ENCODE results near the gene MYRF.

DNA sequence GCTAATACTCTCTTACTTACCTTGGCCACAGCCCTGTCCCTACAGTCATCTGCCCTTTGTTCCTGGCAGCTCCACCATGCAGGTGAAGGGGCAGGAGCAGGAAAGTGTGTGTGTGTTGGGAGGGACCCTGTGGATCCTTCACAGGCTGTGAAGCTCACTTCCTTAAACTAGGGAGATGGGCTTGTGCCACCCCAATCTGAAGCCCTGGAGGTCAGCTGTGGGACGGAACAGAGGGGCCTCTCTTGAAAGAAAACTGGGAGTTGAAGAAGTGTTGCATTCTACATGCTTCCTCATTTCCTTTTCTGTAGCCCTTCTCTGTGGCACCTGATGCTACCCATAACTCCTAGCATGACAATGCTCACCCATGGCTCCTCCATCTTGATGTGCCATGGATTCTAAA lies 52.7 kb downstream of the MYRF start:
- TF ChIP-seq, protein P1, sequence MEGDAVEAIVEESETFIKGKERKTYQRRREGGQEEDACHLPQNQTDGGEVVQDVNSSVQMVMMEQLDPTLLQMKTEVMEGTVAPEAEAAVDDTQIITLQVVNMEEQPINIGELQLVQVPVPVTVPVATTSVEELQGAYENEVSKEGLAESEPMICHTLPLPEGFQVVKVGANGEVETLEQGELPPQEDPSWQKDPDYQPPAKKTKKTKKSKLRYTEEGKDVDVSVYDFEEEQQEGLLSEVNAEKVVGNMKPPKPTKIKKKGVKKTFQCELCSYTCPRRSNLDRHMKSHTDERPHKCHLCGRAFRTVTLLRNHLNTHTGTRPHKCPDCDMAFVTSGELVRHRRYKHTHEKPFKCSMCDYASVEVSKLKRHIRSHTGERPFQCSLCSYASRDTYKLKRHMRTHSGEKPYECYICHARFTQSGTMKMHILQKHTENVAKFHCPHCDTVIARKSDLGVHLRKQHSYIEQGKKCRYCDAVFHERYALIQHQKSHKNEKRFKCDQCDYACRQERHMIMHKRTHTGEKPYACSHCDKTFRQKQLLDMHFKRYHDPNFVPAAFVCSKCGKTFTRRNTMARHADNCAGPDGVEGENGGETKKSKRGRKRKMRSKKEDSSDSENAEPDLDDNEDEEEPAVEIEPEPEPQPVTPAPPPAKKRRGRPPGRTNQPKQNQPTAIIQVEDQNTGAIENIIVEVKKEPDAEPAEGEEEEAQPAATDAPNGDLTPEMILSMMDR (IDR thresholded peaks at IDR 0.05): no peak
- no peak for TF ChIP-seq POLR2A (IDR thresholded peaks at IDR 0.05)

Measured in heart left ventricle (tissue), 13 donors.